GM19395 (cell line): ENCODE results near the gene L3MBTL1.
A peak's percentile ranks its signal among the peaks of the same experiment; 100 is the strongest.

Experiments used
- ATAC-seq: cut with Tn5 transposase; IDR thresholded peaks from one replicate; pipeline ENCODE4 v1.9.1; 2021; ENCODE audit warnings: mild to moderate bottlenecking, moderate library complexity; ENCODE audit not compliant: unreplicated experiment

The L3MBTL1 gene

GRCh38 chr20:43507150-43508080, at the start of gene L3MBTL1:
Gene L3MBTL1, plus strand, starts transcription at chr20:43507697. Its CDS starts 5,807 bp downstream, at chr20:43513504.
- no peak for ATAC-seq

- no peak for ATAC-seq
Observed at GRCh38 chr20:43458422-43458924, 49.0 kb upstream of the L3MBTL1 start.

- no peak for ATAC-seq
Observed at GRCh38 chr20:43459022-43459942, 48.2 kb upstream of the L3MBTL1 start.

- no peak for ATAC-seq
Observed at GRCh38 chr20:43460172-43460829, 47.2 kb upstream of the L3MBTL1 start.

- no peak for ATAC-seq
Observed at GRCh38 chr20:43460830-43461200, 46.7 kb upstream of the L3MBTL1 start.

- ATAC-seq, result no peak
Observed at GRCh38 chr20:43461894-43462659, 45.4 kb upstream of the L3MBTL1 start.

- ATAC-seq, result no peak
Observed at GRCh38 chr20:43462660-43463526, 44.6 kb upstream of the L3MBTL1 start.

GRCh38 chr20:43463527-43464218, 43.8 kb upstream of the L3MBTL1 start:
- ATAC-seq, result no peak

GRCh38 chr20:43464219-43464790, 43.2 kb upstream of the L3MBTL1 start:
- no peak for ATAC-seq

- no peak for ATAC-seq
Observed at GRCh38 chr20:43465625-43465943, 41.9 kb upstream of the L3MBTL1 start.

GRCh38 chr20:43467589-43467988, 39.9 kb upstream of the L3MBTL1 start:
- no peak for ATAC-seq

GRCh38 chr20:43472671-43473380, 34.7 kb upstream of the L3MBTL1 start:
- no peak for ATAC-seq

GRCh38 chr20:43473381-43473704, 34.2 kb upstream of the L3MBTL1 start:
- no peak for ATAC-seq

- no peak for ATAC-seq
Observed at GRCh38 chr20:43477193-43477592, 30.3 kb upstream of the L3MBTL1 start.

- no peak for ATAC-seq
Observed at GRCh38 chr20:43477619-43478018, 29.9 kb upstream of the L3MBTL1 start.

- ATAC-seq, result no peak
Observed at GRCh38 chr20:43490038-43490437, 17.5 kb upstream of the L3MBTL1 start.

GRCh38 chr20:43492101-43492500, 15.4 kb upstream of the L3MBTL1 start:
- peak; percentile 88 for ATAC-seq

GRCh38 chr20:43495388-43495787, 12.1 kb upstream of the L3MBTL1 start:
- ATAC-seq, result no peak
